KG1 (cell line): ENCODE data around the gene CLEC2B.

Source experiments
- DNase-seq: peaks from one replicate; lab custom pipeline; 2025; lab: John Stamatoyannopoulos, UW

Gene CLEC2B

DNA sequence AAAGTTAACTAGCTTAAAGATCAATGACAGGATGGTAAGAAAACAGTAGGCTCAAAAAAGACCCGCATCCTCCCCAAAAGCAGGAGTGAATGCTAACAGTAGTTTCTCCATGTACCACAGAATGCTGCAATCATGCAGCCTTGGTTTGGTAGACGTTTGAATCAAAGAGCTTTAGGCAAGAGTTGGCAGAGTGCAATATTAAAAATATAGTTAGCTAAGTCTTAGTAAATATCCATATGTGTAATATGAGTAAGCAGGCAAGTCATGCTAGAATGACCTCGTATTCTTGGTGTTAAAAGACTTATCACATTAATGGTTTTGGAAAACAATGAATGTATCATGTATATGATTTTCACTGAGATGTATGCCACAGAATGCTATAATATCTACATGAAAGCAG is 60.6 kb downstream of the CLEC2B start:
- no peak for DNase-seq

DNA sequence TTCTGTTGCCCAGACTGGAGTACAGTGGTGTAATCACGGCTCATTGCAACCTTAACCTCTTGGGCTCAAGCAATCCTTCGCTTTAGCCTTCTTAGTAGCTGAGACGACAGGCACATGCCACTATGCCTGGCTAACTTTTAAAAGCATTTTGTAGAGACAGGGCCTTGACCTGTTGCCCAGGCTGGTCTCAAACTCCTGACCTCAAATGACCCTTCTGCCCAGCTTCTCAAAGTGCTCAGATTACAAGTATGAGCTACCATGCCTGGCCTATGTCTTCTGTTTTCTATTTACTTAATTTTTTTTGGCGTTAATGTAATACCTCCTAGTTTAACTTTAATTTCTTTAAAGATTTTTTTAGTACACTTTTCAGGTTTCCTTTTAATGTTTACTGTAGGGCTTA is 62.4 kb downstream of the CLEC2B start:
- no peak for DNase-seq

DNA sequence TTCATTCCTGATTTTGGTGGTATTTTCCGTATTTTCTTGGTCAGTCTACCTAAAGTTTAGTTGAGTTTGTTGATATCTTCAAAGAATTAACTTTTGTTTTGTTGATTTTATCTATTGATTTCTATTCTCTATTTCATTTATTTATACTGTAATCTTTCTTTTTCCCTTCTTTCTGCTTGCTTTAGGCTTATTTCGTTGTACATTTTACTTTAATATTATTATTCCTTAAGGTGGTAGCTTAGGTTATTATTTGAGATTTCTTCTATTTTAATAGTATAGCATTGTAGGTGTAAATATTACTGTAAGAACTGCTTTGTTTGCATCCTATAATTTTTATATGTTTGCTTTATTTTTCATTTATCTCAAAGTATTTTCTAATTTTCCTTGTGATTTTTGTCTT is 63.3 kb downstream of the CLEC2B start:
- no peak for DNase-seq
